Type B pancreatic cell (in vitro differentiated cells): Measurements from ENCODE around the gene CEP83. TPM values are rescaled to one million over a fixed set of nuclear protein-coding genes. Genes with fewer than 3 reads are reported as not detected.
"Not testable (repeated sequence)": the region's sequence is repeated elsewhere in the genome, so short reads cannot be mapped to it uniquely, and the experiment has no call there.

Source experiments
- DNase-seq: peaks from one replicate; pipeline ENCODE4 v3.0.0; 2021; ENCODE audit warnings: mixed read lengths; ENCODE audit not compliant: unreplicated experiment; ENCODE audit errors: extremely low spot score
- H3K27ac Mint-ChIP-seq: 2 replicates; pipeline ENCODE4 v1.8.0; 2021; ENCODE audit warnings: mild to moderate bottlenecking, mixed read lengths
- H3K27me3 Mint-ChIP-seq: 2 replicates; pipeline ENCODE4 v1.8.0; 2021; ENCODE audit warnings: mixed read lengths
- H3K36me3 Mint-ChIP-seq: 2 replicates; pipeline ENCODE4 v1.8.0; 2021; ENCODE audit warnings: mixed read lengths
- H3K4me1 Mint-ChIP-seq: one replicate; pipeline ENCODE4 v1.8.0; 2021; ENCODE audit warnings: mixed read lengths; ENCODE audit not compliant: unreplicated experiment
- H3K4me3 Mint-ChIP-seq: 2 replicates; pipeline ENCODE4 v1.8.0; 2021; ENCODE audit warnings: mild to moderate bottlenecking, mixed read lengths
- H3K9me3 Mint-ChIP-seq: 2 replicates; pipeline ENCODE4 v1.8.0; 2021; ENCODE audit warnings: mixed read lengths
- total RNA-seq: library from RNA; stranded (reverse); gene quantifications from 2 replicates; pipeline ENCODE4 v1.2.1, GENCODE V29; 2021; ENCODE audit warnings: low replicate concordance
- TF ChIP-seq, protein P1 (sequence below): fragments of 200-600 bp; sonication (generic); conservative IDR thresholded peaks from 2 replicates; pipeline ENCODE4 v1.5.0; 2021; ENCODE audit warnings: antibody characterized with exemption, mild to moderate bottlenecking

Gene CEP83
- total RNA-seq, 1 donor from 2014 or later = 22.1 TPM

DNA sequence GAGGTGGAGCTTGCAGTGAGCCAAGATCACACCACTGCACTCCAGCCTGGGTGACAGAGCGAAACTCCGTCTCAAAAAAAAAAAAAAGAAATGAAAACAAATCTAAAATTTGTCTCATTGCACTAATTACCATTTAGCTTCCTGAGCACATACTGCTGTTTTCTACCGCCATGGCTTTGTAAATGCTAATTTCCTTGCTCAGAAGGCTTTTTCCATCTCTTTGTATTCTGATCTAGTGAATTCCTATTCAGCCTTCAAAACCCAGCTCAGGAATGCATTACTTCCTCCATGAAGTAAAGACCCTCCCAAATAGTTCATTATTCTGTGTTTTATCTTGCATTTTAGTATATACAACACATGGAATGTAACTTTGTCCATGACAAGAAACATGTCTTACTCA, 33.6 kb downstream of the CEP83 start:
- Mint-ChIP-seq H3K4me1 (no peaks in the 10 kb centered on the region), H3K27ac (no peak overlapping the region), H3K9me3 (peaks cover 10% of the 10 kb centered on the region), H3K36me3 (peaks cover 33% of the 10 kb centered on the region), H3K4me3 (no peak overlapping the region), H3K27me3 (no peaks in the 10 kb centered on the region)
- no peak for DNase-seq
- TF ChIP-seq, protein P1, sequence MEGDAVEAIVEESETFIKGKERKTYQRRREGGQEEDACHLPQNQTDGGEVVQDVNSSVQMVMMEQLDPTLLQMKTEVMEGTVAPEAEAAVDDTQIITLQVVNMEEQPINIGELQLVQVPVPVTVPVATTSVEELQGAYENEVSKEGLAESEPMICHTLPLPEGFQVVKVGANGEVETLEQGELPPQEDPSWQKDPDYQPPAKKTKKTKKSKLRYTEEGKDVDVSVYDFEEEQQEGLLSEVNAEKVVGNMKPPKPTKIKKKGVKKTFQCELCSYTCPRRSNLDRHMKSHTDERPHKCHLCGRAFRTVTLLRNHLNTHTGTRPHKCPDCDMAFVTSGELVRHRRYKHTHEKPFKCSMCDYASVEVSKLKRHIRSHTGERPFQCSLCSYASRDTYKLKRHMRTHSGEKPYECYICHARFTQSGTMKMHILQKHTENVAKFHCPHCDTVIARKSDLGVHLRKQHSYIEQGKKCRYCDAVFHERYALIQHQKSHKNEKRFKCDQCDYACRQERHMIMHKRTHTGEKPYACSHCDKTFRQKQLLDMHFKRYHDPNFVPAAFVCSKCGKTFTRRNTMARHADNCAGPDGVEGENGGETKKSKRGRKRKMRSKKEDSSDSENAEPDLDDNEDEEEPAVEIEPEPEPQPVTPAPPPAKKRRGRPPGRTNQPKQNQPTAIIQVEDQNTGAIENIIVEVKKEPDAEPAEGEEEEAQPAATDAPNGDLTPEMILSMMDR = no peak

DNA sequence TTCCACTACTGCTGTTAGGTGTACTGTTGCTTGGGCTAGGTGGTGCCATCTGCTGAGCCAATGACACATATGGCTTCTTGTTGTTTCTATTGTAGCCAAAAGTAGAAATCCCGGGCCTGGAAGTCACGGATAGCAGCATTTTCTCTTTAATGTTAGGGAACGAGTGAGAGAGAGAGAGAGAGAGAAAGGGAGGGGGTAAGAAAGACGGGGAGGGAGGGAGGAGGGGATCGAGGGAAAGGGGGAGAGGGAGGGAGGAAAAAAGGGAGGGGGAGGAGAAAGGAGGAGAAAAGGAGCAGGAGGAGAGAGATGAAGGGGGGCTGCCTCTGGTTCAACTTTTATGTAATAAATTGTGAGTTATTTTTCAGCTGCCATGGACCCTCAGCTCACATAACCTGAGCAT, 34.8 kb downstream of the CEP83 start:
- H3K36me3 Mint-ChIP-seq = peaks cover 27% of the 10 kb centered on the region
- H3K27me3 Mint-ChIP-seq, DNase-seq, H3K27ac Mint-ChIP-seq, H3K4me1 Mint-ChIP-seq: not testable (repeated sequence)
- peak overlapping the region; percentile 49 for H3K4me3 Mint-ChIP-seq
- H3K9me3 Mint-ChIP-seq = peaks cover 10% of the 10 kb centered on the region

DNA sequence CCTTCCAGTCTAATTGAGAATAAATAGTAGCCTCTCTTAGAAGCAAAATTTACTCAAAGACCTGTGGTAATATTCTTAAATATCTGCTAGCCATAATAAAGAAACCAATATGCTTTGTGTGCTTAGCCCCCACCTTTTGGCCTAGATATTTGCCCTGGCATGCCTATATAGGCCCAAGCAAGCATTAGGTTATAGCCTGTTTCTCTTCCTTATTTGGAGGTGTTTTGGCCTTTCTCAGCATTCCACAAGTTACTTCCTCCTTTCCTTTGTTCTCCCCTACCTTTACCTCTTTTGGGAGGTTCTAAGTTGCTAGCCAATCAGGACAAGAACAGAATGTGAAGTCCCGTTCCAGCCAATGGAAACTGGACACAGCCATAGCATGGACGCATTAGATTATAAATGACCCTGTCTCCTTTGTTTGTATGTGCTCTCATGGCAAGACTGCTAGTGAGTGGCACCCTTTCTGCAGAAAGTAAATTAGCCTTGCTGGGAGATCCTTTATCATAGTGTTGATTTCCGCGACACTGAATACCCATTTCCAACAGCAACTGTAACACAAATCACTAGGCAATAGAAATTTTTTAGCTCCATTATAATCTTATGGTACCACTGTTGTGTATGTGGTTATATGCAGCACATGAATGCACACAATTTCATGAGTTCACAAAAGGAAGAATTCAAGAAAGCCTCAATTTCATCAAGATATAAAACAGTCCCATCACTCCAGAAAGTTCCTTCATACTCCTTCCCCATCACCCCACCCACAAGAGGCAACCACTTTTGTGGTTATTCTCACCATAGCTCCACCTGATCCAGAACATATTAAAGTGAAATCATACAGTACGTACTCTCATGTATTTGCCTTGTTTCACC, 37.6 kb downstream of the CEP83 start:
- Mint-ChIP-seq H3K27ac (no peak overlapping the region), H3K9me3 (peaks cover 16% of the 10 kb centered on the region), H3K4me3 (no peak overlapping the region), H3K27me3 (no peaks in the 10 kb centered on the region), H3K36me3 (peaks cover 35% of the 10 kb centered on the region), H3K4me1 (no peaks in the 10 kb centered on the region)
- DNase-seq = no peak
- TF ChIP-seq, protein P1 = no peak

DNA sequence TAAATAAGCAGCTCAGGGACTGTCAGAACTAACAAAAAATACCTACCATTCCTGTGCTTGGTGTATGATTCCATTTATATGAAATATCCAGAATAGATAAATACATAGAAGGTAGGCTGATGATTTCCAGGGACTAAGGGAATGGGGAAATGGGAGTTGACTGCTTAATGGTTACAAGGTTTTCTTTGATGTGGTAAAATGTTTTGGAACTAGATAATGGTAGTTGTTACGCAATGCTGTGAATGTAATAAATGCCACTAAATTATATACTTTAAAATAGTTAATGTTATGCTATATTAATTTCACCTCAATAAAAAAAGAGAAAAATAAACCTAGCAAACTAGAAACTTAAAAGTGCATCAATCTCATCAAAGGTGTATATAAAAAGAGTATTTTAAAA, 41.1 kb downstream of the CEP83 start:
- TF ChIP-seq, protein P1 = no peak
- H3K36me3 Mint-ChIP-seq = peaks cover 21% of the 10 kb centered on the region
- H3K9me3 Mint-ChIP-seq = peaks cover 16% of the 10 kb centered on the region
- H3K27ac Mint-ChIP-seq = no peak overlapping the region
- no peak overlapping the region for H3K4me3 Mint-ChIP-seq
- no peaks in the 10 kb centered on the region for H3K27me3 Mint-ChIP-seq
- peaks cover 4% of the 10 kb centered on the region for H3K4me1 Mint-ChIP-seq
- no peak for DNase-seq

DNA sequence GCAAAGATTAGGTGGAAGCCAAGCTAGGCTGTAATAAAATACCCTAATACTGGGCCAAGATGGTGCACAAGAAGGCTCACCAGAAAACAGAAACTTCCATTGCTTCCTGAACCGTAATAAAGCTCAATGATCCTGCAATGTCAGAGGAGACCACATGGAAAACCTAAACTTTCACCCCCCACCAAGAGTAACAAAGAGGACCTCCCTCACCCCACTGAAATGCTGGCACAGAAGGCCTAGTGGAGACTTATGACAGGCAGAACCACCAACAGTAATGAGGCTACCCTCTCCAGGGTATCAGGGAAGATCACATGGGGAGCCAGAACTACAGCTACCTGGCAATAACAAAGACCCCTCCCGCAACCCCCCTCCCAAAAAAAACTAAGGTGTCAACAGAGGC, 43.1 kb downstream of the CEP83 start:
- DNase-seq = no peak
- no peak overlapping the region for H3K4me3 Mint-ChIP-seq
- peaks cover 4% of the 10 kb centered on the region for H3K4me1 Mint-ChIP-seq
- peaks cover 6% of the 10 kb centered on the region for H3K9me3 Mint-ChIP-seq
- H3K27ac Mint-ChIP-seq = no peak overlapping the region
- H3K27me3 Mint-ChIP-seq = no peaks in the 10 kb centered on the region
- TF ChIP-seq, protein P1 = no peak
- peaks cover 8% of the 10 kb centered on the region for H3K36me3 Mint-ChIP-seq

DNA sequence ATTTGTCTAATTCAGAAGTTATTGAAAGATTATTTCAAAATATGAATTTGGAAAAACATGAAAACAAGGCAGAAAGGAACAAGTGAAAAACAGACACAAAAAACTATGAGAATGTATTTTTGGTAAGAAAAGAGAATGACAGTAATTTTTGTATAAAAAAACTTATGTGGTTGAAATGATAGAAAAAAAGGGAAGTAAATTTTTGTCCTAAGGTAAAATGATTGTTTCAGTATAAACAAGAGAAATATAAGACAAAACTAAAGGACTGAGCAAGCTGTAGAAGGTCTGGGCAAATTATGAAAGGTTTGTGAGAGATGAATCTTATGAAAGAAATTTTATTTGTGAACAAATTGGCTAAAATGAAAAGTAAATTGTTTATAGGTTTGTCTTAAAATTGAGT, 44.6 kb downstream of the CEP83 start:
- TF ChIP-seq, protein P1 = no peak
- no peak overlapping the region for H3K27ac Mint-ChIP-seq
- H3K9me3 Mint-ChIP-seq = peaks cover 6% of the 10 kb centered on the region
- H3K36me3 Mint-ChIP-seq = peaks cover 8% of the 10 kb centered on the region
- peaks cover 4% of the 10 kb centered on the region for H3K4me1 Mint-ChIP-seq
- H3K4me3 Mint-ChIP-seq = no peak overlapping the region
- no peak for DNase-seq
- H3K27me3 Mint-ChIP-seq = no peaks in the 10 kb centered on the region
